ENCODE data around the gene OR8D1.

Gene OR8D1

DNA sequence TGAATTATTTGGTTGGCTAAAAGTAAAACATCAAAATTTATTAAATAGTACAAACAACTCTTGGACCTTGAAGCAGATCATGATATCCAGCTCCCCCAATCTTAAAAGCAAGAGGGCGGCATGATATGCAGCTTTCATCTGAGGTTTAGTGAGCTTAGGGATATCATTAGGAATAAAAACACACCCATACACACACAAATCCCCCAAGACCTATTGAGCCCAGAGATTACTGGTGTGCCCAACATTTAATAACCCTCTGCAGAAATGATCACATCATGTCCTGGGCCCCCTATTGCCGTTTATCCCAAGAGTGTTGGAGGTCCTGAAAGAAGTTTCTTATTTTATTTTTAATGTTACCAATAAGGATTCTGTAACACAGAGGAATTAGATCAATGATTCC, at the start of gene OR8D1:
Gene OR8D1 (minus strand): TSS at position 101 of the 400 bp plus-strand sequence. CDS start 3,183 bp downstream, outside the sequence.
- no peak within 1 kb of the TSS for H3K4me3 ChIP-seq (ENCODE audit: low read depth, low read length)

DNA sequence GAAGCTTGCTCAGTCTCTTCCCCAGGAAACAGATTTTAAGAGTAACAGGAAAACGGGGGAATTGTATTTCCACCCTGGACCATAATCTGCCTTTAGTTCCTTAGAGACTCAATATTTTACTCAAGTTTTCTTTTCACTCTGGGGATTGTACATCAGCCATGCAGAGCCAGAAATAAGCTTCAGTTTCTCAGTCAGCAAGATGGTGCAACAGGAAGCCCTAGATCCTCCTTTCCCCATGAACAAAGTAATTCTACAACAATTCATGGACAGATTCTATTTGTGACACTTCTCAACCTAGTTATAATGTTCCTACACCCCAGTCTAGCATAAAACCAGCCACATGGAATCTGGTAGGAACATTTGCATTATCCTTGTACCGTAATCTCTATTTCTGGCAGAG, 45.8 kb upstream of the OR8D1 start:
- H3K4me3 ChIP-seq (ENCODE audit: low read depth, low read length): no peak overlapping the region

DNA sequence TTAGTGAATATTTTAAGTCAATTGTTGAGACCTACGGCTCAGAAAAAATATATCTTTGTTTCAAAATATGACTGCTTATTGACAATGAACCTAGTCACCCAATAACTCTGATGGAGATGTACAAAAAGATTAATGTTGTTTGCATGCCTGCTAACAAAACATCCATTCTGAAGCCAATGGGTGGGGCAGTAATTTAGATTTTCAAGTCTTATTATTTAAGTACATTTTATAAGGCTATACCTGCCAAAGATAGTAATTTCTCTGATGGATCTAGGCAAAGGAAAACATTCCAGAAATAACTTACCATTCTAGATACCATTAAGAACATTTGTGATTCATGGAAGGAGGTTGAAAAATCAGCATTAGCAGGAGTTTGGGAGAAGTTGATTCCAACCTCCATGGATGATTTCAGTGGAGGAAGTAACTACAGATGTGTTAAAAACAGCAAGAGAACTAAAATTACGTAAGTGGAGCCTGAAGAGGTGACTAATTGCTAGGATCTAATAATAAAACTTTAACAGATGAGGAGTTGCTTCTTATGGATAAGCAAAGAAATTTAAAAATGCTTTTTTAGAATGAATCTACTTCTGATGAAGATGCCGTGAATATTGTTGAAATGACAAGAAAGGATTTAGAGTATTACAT, 32.7 kb upstream of the OR8D1 start:
- H3K4me3 ChIP-seq (ENCODE audit: low read depth, low read length): no peak overlapping the region

DNA sequence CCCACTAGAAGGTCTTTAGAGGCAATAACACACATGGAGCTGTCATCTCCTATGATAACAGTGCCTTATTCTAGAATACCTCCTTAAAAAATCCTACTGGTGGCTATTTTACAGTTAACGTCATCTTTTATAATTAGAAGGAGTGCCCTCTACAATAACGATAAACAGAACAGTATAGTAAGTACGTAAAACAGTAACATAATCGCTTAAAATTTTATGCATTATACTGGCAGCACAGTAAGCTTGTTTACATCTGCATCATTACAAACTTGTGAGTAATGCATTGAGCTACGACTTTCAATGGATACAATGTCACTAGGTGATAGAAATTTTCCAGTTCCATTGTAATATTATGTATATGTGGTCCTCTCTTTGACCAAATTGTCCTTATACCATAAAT, 30.6 kb upstream of the OR8D1 start:
- no peak overlapping the region for H3K4me3 ChIP-seq (ENCODE audit: low read depth, low read length)

DNA sequence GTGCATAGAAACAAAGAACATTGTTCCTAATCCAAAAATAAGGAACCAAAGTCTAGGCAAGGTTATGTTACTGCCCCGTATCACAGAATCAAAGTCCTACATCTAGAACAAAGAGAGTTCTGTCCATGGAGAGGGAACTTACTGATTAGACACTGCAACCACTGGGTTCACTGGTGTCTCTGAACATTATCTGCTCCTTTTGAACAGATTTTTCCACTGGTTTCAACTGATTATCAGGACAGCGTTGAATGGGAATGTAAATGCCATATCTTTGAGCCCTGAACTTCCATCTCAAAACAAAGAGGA, 26.3 kb upstream of the OR8D1 start:
- H3K4me3 ChIP-seq (ENCODE audit: low read depth, low read length): no peak overlapping the region

DNA sequence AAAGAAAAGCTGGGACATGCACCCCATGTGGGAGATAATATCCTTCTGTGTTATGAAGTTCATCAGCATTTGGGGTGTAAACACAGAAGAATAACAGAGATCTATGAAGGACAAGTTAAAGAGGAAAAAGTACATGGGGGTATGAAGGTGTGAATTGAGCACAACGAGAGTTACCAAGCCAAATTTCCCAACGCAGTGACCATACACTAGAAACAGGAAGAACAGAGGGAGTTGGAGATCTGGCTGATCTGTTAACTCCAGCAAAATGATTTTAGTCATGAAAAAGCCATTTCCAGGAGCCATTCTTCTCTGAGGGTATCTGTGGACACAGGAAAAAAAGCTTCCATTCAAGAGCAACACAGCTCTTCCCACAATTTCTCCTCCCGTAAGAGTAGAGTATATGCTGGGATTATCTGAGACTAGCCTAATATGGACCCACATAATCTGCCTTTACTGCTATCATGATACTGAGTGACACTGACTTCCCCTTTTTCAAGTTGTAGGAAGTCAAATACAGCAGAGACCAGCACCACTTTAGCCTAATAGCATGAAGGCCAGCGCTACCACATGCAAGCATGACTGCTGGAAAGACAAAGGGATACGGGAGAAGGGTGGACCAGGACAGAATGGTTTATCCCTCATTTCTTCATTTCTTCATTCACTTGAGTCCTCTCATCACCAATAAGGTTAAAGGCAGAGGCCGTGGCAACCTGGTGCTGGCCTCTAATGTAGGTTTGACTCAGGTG, 25.8 kb upstream of the OR8D1 start:
- H3K4me3 ChIP-seq (ENCODE audit: low read depth, low read length): no peak overlapping the region

DNA sequence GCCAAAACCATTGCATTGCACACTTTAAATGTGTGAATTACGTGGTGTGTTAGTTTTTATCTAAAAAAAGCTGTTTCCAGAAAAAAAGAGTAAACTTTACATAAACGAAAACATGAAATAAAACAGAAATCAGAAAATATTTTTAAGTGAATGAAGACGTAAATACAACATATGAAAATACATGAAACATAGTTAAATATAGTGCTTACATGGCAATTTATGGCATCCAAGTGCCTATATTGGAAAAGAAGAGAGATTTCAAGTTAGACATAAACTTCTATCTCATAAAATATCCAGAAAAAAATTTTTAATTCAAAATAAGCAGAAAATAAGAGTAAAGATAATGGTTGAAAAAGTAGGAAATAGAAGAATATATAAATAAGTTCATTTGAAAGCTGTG, 18.1 kb upstream of the OR8D1 start:
- no peak overlapping the region for H3K4me3 ChIP-seq (ENCODE audit: low read depth, low read length)

DNA sequence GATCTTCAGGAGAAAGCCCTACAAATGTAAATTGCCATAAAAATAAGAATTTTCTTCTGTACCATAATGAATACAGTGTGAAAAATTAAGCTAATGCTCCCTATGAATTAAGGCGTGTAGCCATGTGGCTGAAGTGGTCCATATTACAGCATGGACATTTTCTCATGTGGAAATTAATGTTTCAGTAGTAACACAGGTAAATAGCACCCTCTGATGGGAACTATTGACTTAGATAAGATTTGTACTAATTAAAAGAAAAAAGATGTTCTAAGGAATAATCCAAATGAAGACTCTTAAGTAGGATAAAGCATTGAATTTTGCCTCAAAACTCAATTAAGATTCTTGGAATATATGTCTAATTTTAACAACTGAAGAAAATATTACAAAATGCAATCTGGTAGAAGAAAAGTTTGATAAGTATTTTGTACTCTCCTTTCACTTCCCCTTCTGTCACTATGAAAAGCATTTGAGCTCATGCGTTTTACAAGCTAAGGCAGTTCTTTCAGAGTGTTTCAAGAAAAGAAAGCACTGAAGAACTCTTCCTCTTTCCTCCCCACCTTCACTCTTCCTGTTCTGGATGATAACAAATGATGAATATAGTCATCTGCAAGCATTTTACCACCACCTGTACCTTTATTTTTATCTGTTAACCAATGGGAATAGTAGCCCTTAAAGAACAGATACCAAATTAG, 16.2 kb upstream of the OR8D1 start:
- H3K4me3 ChIP-seq (ENCODE audit: low read depth, low read length): no peak overlapping the region

DNA sequence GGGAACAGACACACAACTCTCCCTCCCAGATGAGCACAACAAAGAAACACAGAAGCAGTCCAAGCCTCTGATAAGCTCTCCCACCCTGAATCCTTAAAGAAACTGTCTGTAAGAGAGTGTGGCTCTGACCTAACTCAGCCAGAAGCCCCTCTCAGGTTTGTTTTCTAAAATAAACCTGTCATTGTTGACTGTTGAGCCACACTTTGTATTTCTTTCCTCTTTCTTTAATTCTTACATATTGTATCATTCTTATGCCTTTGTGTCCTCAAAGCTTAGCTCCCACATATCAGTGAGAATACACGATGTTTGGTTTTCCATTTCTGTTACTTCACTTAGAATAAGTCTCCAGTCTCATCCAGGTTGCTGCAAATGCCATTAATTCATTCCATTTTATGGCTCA, 14.0 kb upstream of the OR8D1 start:
- H3K4me3 ChIP-seq (ENCODE audit: low read depth, low read length): no peak overlapping the region

DNA sequence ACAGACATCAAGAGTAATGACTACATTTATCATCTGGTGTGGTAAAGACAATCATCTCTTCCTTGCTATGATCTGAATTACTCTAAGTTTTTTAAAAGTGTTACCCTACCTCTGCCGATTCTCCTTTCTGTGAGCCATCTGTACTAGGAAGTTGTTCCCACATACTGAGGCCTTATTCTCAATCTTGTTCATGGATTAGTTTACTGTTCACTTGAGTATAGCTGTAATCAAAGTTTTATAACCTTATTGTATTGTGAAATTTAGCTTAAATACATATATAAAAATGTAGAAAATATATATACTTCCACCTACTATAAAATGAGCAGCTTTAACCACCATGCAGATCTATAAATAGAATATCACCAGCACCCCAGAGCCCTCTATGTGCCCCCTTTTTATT, 8.6 kb upstream of the OR8D1 start:
- H3K4me3 ChIP-seq (ENCODE audit: low read depth, low read length): no peak overlapping the region

DNA sequence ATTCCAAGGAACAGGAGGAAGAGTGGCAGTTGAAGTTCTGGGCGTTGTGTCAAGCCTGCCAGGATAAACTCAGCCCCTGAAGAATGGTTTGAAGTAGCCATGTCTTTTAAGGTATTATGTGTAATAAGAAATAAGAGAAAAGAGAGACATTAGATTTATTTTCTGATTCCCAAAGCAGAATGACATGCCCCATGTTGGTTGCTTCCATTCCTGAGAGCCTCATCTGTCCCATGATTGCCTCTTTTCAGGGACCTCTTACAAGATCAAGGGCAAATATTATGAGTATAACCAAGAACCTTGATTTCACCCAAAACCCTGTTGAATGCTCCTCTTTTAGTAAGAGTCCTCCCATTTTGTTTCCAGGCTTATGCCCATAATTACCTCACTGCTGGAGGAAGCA, 6.3 kb upstream of the OR8D1 start, which contains the start of gene OR8D2:
Gene OR8D2 (minus strand): TSS at position 101 of the 400 bp plus-strand sequence. CDS start 0 bp downstream, at position 101.
- no peak within 1 kb of the TSS for H3K4me3 ChIP-seq (ENCODE audit: low read depth, low read length)

DNA sequence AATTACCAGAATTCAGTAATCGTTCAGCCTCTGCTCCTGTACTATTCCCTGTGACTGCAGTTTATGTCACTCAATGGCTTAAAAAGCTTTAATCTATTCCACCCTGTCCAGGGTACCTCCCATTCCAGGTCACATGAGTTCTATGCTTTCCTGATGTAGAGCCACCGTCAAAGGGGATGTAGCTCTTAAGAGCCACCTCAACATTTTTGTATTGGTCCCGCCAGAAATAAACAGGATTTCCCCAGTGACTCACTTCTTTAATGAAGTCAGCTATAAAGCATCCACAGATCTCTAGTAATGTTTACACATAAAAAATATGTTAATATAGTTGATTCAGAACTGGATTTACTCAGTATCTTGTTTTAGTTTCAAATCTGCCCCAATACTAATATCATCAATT, 1.3 kb upstream of the OR8D1 start:
- H3K4me3 ChIP-seq (ENCODE audit: low read depth, low read length): no peak overlapping the region

DNA sequence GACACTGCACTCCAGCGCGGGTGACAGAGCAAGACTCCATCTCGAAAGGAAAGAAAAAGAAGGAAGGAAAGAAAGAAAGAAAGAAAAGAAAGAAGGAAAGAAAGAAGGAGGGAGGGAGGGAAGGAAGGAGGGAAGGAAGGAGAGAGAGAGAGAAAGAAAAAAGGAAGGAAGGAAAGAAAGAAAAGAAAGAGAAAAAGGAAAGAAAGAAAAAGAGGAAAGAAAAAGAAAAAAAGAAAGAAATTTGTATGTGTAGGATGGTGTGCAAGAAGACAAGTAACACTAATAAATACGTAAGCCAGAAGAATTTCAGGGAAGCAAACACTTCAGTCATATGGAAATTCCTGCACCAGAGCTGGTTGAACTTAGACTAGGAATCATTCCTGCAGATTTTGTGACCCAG, 618 bp downstream of the OR8D1 start:
- no peak overlapping the region for H3K4me3 ChIP-seq (ENCODE audit: low read depth, low read length)

DNA sequence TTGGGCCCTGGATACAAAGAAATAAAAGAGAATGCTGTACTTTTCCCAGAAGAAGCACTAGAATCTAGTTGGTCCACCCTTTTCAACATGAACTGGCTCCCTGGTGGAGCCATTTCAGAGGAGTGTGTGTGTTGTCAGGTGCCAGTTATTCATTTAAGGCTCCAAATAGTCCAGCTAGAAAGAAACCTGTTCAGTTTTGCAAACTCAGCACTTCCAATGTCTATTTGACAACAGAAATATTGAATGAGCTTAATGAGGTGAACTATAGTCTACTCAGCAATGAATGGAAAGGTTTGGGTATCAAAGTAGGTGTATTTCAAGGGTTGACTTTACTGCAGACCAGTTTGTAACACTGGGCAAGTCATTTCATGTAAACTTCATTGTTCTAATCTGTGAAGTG, 2.1 kb downstream of the OR8D1 start:
- no peak overlapping the region for H3K4me3 ChIP-seq (ENCODE audit: low read depth, low read length)

DNA sequence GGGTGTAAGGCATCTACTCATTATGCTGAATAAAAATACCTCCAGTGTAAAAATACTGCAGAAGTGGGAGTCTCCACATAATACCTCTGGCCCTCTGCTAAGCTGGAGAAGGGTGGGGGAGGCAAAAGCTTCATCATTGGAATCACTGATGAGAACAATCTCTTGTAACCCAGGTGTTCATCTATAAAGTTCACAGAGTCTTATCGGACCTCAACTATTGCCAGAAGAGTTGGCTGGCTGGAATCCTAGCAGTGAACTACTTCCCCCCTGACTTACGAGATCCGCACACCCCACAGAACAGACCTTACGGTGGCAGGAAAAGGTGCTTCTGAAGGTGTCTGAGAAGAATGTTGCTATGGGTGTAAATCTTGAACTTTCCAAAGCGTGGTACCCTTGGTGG, 2.5 kb downstream of the OR8D1 start:
- H3K4me3 ChIP-seq (ENCODE audit: low read depth, low read length): no peak overlapping the region

DNA sequence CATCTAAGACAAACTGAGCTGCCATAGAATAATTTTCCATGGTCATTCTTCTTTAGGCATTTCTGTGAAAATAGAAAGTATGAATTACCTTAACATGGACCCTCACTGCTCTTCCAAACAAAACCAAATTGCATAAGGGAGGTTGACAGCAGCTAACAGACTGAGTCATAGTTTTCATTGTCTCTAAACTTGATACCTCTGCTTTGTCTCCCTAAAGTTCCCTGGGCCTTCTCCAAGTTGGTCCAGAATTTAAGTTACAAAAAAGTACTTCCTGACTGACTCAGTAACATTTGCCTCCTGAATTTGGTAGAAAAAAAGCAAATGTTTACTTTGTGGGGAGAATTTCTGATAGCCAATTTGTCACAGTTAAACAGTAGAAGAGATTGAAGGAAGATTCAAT, 3.0 kb downstream of the OR8D1 start:
- no peak overlapping the region for H3K4me3 ChIP-seq (ENCODE audit: low read depth, low read length)

DNA sequence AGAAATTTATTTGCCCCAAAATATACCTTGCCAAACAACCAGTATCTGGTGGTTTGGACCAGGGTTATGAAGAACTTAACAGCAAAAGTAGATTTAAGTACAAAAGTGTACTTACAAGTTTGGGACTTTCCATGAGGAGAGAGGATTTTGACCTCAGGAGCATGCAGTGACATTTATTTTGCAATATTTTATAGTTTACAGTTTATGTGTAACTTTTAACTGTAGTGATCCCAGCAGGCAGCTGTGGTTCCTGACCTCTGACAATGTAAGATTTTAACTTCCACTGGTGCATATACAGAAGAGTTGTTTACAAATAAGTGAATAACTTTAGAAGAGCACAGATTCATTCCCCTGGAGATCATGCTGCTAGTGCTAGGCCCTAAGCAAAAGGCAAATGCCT, 6.7 kb downstream of the OR8D1 start:
- H3K4me3 ChIP-seq (ENCODE audit: low read depth, low read length): no peak overlapping the region

DNA sequence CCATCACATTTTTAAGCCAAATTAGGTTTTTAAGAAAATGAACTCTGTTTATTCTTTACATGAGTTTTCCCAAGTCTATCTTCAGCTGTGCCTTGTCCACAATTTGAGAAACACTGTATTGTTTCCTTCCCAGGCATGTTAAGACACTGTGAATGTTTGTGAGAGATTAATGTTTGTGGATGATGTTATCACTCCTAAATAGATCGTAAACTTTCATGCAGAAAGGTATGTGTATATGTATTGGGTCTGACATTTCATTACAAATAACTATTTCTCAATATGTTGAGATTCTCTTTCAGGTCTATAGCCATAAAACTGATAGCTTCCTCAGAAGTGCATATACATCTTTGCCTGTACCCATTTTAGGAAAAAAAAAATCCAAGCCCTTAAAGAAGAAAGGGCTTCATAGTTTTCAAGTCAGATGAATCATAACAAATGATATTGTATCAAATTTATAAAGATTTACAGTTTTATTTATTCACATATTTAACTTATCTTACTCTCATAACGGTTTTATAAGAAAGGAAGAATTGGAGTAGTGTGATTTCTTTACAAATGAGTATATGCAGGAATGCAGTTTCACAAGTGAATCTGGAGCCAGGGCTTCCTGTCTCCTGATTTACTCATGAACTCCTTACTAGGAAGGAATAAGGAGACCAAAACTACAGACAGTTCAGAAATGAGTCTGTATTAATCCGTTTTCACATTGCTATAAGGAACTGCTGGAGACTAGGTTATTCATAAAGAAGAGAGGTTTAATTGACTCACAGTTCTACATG, 11.2 kb downstream of the OR8D1 start:
- H3K4me3 ChIP-seq (ENCODE audit: low read depth, low read length): no peak overlapping the region

DNA sequence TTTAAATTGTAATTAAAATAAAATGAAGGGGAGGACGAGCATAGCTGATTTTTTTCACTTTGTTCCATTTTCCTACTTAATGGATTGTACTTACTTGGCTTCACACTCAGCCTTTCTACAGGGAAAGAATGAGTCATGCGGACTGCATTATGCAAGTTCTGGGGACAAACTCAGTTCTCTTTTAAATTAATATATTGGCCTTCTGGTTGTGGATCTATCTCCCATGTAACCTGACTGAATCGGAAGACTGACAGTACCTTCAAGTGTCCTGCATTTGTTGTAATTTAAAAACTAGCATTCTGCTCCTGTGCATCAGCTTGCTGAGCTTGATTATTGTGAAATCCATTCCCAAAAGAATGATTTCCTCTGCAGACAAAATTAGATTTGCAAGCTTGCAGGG, 12.2 kb downstream of the OR8D1 start:
- H3K4me3 ChIP-seq (ENCODE audit: low read depth, low read length): no peak overlapping the region

DNA sequence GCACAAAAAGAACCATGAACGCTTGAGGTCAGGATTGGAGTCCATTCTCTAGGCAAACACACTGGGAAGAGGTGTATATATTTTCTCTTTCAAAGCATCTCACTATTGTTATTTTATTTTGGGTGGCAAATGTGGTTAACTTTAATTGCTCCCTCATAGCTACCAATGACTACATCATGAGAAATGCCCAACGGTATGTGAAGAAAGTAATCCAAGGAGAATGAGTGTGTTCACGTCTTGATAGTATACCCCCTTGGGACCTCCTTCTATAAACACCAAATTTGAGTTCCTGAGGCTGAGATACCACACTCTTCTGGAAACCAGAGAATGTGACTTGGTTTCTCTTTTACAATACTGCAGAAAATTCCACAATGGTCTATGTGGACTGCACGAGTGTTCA, 15.8 kb downstream of the OR8D1 start:
- H3K4me3 ChIP-seq (ENCODE audit: low read depth, low read length): no peak overlapping the region

DNA sequence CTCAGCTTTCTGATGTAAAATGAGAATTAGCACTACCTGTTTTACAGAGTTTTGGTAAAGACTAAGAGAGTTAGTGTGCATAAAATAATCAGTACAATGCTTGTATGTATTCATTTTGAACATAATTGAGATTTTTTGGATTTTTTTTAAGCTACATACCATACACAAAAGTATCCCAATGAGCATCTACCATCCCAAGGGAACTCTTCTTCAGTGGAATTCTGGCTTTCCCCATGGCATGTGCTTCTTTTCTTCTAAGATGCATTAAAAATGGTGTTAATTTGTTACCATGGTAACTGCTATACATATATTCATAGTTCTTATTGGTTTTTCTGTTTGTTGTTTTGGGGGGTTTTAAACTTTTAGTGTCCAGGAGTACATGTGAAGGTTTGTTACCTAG, 17.7 kb downstream of the OR8D1 start:
- no peak overlapping the region for H3K4me3 ChIP-seq (ENCODE audit: low read depth, low read length)

DNA sequence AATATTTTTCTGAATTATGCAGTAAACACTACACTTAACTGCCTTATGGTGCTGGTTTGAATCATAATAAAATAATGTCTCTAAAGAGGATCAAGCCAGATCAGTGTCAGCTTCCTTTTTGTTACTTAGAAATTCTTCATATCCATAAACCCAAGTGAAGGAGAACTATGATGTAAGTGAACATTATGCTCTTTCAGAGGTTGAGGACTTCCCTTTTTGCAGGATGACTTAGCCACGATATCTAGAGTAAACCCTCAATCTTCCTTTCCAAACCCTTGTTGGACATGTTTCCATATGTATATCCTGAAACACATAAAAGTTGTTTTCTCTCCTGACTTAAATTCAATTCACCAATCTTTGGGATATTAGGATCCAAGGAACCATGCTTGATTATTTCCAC, 19.1 kb downstream of the OR8D1 start:
- no peak overlapping the region for H3K4me3 ChIP-seq (ENCODE audit: low read depth, low read length)

Measured in iPS-11a (cell line).